ENCODE measurements around the gene GH1.

The GH1 gene

DNA sequence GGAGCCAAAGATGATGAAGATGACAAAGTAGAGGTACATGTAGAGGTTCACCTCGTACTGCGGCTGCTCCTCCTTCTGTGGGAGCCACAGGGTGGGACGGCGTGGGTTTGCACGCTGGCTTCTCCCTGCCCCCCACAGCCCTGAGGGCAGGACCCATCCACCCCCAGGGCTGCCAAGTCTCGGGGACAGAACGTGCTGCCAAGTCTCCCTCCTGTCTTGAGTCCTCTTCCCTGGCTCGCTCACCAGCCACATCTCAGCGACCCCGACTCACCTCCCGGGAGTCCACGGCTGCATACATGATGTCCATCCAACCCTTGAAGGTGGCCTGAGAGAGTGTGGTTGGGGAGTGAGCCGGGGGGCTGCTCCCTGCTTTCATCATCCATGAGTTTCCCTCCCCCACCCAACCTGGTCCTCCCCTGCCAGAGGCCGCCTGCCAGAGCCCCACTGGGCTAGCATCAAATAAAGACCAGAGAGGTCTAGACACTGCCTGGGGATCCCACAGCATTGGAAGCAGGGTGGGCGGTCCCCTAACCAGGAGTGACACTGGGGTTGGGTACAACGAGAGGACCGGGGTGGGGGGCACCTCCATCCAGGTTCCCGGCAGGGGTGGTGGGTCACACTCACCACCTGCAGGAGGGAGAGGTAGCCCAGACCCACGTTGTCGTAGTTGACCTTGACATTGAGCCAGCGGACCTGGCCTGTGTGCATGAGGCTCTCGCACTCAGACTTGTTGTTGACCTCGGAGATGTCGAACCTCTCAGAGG is 26.3 kb upstream of the GH1 start:
- DNase-seq = no peak

GRCh38 chr17:63943745-63944144 is 25.1 kb upstream of the GH1 start:
- no peak for DNase-seq

GRCh38 chr17:63942309-63942985 is 23.8 kb upstream of the GH1 start:
- no peak for DNase-seq

GRCh38 chr17:63941751-63942150 is 23.1 kb upstream of the GH1 start:
- no peak for DNase-seq

GRCh38 chr17:63941162-63941561 is 22.5 kb upstream of the GH1 start:
- no peak for DNase-seq

DNA sequence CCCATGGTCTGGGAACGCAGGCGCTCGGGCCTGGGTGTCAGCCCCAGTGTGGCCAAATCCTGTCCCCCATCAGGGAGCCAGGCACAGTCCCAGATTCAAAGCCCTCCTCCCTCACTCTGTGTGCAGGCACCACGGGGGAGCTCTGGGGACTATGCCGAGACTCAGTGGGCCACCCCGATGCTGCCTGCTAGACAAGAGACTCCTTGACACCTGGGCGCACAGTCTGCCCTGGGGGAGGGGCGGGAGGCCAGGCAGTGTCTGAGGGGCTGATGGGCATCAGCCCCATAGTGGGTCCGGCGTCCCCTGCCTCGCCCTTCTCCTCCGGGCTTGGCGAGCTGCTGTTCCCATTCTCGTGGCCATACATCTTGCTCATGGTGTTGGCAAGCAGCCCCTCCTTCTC is 21.9 kb upstream of the GH1 start:
- DNase-seq = no peak

GRCh38 chr17:63939884-63940283 is 21.2 kb upstream of the GH1 start:
- DNase-seq = no peak

GRCh38 chr17:63939401-63939800 is 20.8 kb upstream of the GH1 start:
- DNase-seq = no peak

GRCh38 chr17:63937920-63938319 is 19.3 kb upstream of the GH1 start:
- DNase-seq = no peak

DNA sequence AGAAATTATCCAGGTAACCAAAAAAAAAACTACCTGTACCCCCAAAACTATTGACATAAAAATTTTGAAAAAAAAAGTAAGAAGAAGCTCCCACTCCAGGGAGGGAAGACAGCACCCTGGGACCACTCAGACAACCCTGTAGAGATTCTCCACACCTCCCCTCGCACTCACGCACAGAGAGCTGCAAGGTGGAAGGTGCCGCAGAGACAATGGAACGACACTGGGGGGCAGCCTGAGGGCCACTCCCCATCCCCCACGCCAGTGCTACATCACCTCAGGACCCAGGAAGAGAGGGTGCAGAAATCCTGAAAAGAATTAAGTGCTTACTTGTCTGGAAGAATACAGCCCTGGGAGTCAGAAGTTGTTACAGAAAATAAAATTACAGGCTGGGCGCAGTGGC is 18.7 kb upstream of the GH1 start:
- no peak for DNase-seq

- DNase-seq = no peak
Observed at GRCh38 chr17:63934183-63935112, 15.8 kb upstream of the GH1 start.

- no peak for DNase-seq
Observed at GRCh38 chr17:63933598-63933997, 15.0 kb upstream of the GH1 start.

DNA sequence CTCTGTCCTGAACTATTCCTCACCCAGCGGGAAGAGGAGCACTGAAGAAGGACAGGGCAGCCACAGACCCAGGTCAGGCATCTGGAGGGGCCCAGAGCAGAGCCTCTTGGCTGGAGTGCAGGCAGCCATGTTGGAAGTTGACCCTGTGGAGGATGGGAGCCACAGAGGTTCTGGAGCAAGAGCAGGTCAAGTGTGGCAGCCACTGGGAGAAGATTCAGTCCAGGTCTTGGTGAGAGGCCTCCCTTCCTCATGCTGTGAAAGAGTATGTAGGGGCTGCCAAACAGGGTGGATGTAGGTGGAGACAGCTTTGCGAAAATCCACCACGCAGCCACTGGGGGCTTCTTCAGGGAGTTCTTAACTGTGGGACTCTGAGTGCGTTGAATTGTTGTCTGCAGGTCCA is 14.1 kb upstream of the GH1 start:
- DNase-seq = no peak

- DNase-seq = no peak
Observed at GRCh38 chr17:63931981-63932561, 13.4 kb upstream of the GH1 start, which contains the start of gene CD79B. Gene CD79B, minus strand, starts transcription at chr17:63932331. Its CDS starts 70 bp downstream, at chr17:63932261.

DNA sequence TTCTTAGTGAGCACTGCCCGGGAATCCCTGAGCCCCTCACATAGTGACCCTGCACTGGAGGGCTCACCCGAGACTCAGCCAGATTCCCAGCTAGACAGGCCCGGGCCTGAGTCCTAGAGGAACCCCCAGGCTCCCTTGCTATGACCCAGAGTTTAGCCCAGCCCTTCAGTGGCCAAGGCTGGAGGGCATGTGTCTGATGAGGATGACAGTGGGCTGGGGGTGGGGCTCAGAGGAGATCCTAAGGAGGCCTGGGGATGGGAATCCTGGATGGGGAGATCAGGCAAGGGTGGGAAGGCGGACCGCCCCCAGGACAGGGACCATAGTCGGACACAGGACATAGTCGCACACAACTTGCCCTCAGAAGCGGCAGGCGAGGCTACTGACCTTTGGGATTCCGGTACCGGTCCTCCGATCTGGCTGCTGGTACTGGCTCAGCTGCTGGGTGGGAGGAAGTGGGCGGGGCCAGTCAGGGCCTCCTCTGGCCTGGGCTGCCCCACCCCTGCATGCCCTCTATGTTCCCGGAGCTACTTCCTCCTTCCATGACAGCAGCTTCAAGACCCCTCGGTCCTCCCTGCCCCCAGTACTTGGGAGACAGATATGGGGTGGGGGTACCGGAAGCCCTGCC is 12.4 kb upstream of the GH1 start:
- DNase-seq = no peak

DNA sequence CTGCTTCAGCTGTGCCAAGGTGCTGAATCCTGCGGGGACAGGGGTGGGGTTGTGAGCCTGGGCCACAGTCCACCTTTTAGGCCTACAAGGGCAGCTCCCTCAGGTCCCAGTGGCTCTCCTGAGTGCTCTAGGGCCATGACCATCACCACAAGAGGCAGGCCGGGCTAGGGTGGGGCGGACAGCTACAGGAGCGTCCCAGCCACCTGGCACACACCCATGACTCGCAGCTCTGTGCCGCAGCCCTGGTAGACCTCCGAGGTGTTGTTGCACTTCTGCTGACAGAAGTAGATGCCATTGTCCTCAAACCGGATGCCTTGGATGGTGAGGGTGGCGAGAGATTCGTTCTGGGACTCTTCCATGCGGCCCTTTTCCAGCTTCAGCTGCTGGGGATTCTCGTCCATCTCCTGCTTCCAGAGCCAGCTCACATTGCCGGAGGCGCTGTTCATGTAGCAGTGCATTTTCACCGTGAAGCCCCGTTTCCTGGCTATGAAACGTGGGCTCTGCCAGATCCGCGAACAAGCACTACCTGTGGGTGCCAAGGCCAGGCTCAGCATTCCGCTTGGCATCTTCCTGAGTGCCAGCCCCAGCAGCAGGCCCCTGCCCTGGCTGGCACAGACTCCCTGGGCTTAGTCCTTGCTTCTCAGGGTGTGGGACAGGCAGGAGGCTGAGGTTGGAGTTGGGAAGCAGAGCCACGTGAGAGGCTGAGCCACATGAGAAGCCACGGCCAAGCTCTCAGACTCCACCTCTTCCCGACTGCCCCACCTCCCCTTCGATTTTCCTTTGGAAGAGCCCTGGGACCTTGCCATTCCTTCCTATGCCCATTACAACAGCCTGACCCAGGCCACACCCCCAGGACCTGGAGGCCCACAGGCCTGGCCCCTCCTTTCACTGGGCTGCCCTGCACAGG is 11.5 kb upstream of the GH1 start:
- no peak for DNase-seq

DNA sequence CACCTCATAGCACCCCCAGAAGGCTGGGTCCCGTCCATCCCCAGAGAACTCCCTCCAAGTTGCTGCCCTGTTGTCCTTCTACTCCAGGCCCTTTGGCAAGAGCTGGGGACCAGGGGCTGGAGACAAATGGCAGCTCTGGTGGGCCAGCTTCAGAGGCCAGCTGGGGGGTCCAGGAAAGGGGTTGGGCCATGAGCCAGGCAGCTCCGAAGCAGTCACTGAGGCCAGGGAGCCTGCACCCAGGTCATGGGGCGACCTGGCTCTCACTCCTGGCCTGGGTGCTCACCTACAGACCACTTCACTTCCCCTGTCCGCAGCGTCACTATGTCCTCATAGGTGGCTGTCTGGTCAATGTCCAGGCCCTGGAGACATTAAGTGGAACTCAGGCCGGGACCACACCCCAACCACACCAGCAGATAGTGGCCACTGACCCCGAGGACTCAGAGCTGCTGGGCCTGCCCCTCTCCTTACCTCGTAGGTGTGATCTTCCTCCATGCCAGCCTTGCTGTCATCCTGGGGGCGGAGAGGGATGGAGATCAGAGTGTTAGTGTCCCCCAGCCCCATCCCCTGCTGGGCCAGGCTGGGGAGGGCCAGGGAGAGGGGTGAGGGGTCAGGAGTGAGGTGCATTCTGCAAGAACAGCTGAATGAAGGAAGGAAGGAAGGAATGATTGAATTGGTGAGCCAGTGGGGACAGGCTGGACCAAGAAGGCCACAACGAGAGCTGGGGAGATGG is 10.5 kb upstream of the GH1 start:
- no peak for DNase-seq

GRCh38 chr17:63928172-63928666 is 9.6 kb upstream of the GH1 start:
- DNase-seq = no peak

GRCh38 chr17:63927464-63928171 is 9.0 kb upstream of the GH1 start:
- DNase-seq = no peak

- no peak for DNase-seq
Observed at GRCh38 chr17:63926164-63926563, 7.5 kb upstream of the GH1 start.
